Measurements from ENCODE around the gene SLC29A2.

Gene SLC29A2

GRCh38 chr11:66349084-66349386 lies 22.5 kb downstream of the SLC29A2 start:
- 94 to 100% methylated on average over 2 of the region's 2 CpGs for WGBS, 2 experiments
- H3K27ac ChIP-seq (ENCODE audit: insufficient read depth, low read depth, low read length, poor library complexity, severe bottlenecking) = no peak overlapping the region

GRCh38 chr11:66347425-66348276 lies 23.9 kb downstream of the SLC29A2 start, which contains the start of gene B4GAT1:
Gene B4GAT1 (minus strand): TSS chr11:66347629. CDS start chr11:66347545, 84 bp downstream.
- H3K4me3 ChIP-seq (ENCODE audit: insufficient read depth, low read depth, low read length) = peak within 1 kb of the TSS; percentile 68
- 1% methylated on average over 101 of the region's 101 CpGs for WGBS, 2 experiments
- H3K9me3 ChIP-seq (ENCODE audit: control insufficient read depth, low read length) = no peaks in the 10 kb centered on the region
- no peaks in the 10 kb centered on the region for H3K27me3 ChIP-seq (ENCODE audit: control insufficient read depth, insufficient read depth, low read length, poor library complexity, severe bottlenecking)
- peaks cover 16% of the 10 kb centered on the region for H3K4me1 ChIP-seq (ENCODE audit: control insufficient read depth, insufficient read depth, low read length)
- H3K36me3 ChIP-seq (ENCODE audit: control insufficient read depth, insufficient read depth, low read length) = no peaks in the 10 kb centered on the region
- peak within 1 kb of the TSS; percentile 64 for H3K27ac ChIP-seq (ENCODE audit: insufficient read depth, low read depth, low read length, poor library complexity, severe bottlenecking)

More at GRCh38 chr11:66349084-66349386, 22.5 kb downstream of the SLC29A2 start:
- Histone ChIP-seq H3K36me3 (ENCODE audit: control insufficient read depth, insufficient read depth, low read length) (peaks cover 4% of the 10 kb centered on the region), H3K4me3 (ENCODE audit: insufficient read depth, low read depth, low read length) (no peak overlapping the region), H3K4me1 (ENCODE audit: control insufficient read depth, insufficient read depth, low read length) (peaks cover 16% of the 10 kb centered on the region), H3K27me3 (ENCODE audit: control insufficient read depth, insufficient read depth, low read length, poor library complexity, severe bottlenecking) (no peaks in the 10 kb centered on the region), H3K9me3 (ENCODE audit: control insufficient read depth, low read length) (no peaks in the 10 kb centered on the region)

- no peaks in the 10 kb centered on the region for H3K36me3 ChIP-seq (ENCODE audit: control insufficient read depth, insufficient read depth, low read length)
- 44% methylated on average over 68 of the region's 68 CpGs for WGBS, 2 experiments
- H3K27ac ChIP-seq (ENCODE audit: insufficient read depth, low read depth, low read length, poor library complexity, severe bottlenecking) = no peak overlapping the region
- peaks cover 16% of the 10 kb centered on the region for H3K4me1 ChIP-seq (ENCODE audit: control insufficient read depth, insufficient read depth, low read length)
- H3K9me3 ChIP-seq (ENCODE audit: control insufficient read depth, low read length) = no peaks in the 10 kb centered on the region
- H3K4me3 ChIP-seq (ENCODE audit: insufficient read depth, low read depth, low read length) = peak overlapping the region; percentile 68
- H3K27me3 ChIP-seq (ENCODE audit: control insufficient read depth, insufficient read depth, low read length, poor library complexity, severe bottlenecking) = no peaks in the 10 kb centered on the region
These were observed 24.8 kb downstream of the SLC29A2 start for GRCh38 chr11:66346476-66347424.

GRCh38 chr11:66345316-66345649 lies 26.3 kb downstream of the SLC29A2 start:
- Histone ChIP-seq H3K27me3 (ENCODE audit: control insufficient read depth, insufficient read depth, low read length, poor library complexity, severe bottlenecking) (no peaks in the 10 kb centered on the region), H3K27ac (ENCODE audit: insufficient read depth, low read depth, low read length, poor library complexity, severe bottlenecking) (peak overlapping the region; percentile 72), H3K4me1 (ENCODE audit: control insufficient read depth, insufficient read depth, low read length) (peaks cover 16% of the 10 kb centered on the region), H3K4me3 (ENCODE audit: insufficient read depth, low read depth, low read length) (peak overlapping the region; percentile 56), H3K36me3 (ENCODE audit: control insufficient read depth, insufficient read depth, low read length) (peaks cover 7% of the 10 kb centered on the region), H3K9me3 (ENCODE audit: control insufficient read depth, low read length) (no peaks in the 10 kb centered on the region)
- WGBS, 2 experiments = 19 to 22% methylated on average over 7 of the region's 7 CpGs

GRCh38 chr11:66344550-66345315 lies 26.8 kb downstream of the SLC29A2 start, which contains the start of gene BRMS1:
Gene BRMS1 (minus strand): TSS chr11:66345104. CDS start chr11:66342234, 2,870 bp downstream.
- Histone ChIP-seq H3K4me3 (ENCODE audit: insufficient read depth, low read depth, low read length) (peak within 1 kb of the TSS; percentile 56), H3K36me3 (ENCODE audit: control insufficient read depth, insufficient read depth, low read length) (peaks cover 8% of the 10 kb centered on the region), H3K27ac (ENCODE audit: insufficient read depth, low read depth, low read length, poor library complexity, severe bottlenecking) (peak within 1 kb of the TSS; percentile 72), H3K4me1 (ENCODE audit: control insufficient read depth, insufficient read depth, low read length) (peaks cover 16% of the 10 kb centered on the region), H3K27me3 (ENCODE audit: control insufficient read depth, insufficient read depth, low read length, poor library complexity, severe bottlenecking) (no peaks in the 10 kb centered on the region), H3K9me3 (ENCODE audit: control insufficient read depth, low read length) (no peaks in the 10 kb centered on the region)
- 1% methylated on average over 59 of the region's 59 CpGs for WGBS, 2 experiments

GRCh38 chr11:66343176-66343575 lies 28.4 kb downstream of the SLC29A2 start:
- Histone ChIP-seq H3K36me3 (ENCODE audit: control insufficient read depth, insufficient read depth, low read length) (peaks cover 8% of the 10 kb centered on the region), H3K27me3 (ENCODE audit: control insufficient read depth, insufficient read depth, low read length, poor library complexity, severe bottlenecking) (no peaks in the 10 kb centered on the region), H3K9me3 (ENCODE audit: control insufficient read depth, low read length) (no peaks in the 10 kb centered on the region), H3K4me1 (ENCODE audit: control insufficient read depth, insufficient read depth, low read length) (peaks cover 16% of the 10 kb centered on the region), H3K4me3 (ENCODE audit: insufficient read depth, low read depth, low read length) (no peak overlapping the region), H3K27ac (ENCODE audit: insufficient read depth, low read depth, low read length, poor library complexity, severe bottlenecking) (no peak overlapping the region)
- WGBS, 2 experiments = 95 to 96% methylated on average over 8 of the region's 8 CpGs

GRCh38 chr11:66341502-66342126 lies 29.9 kb downstream of the SLC29A2 start:
- Histone ChIP-seq H3K4me3 (ENCODE audit: insufficient read depth, low read depth, low read length) (no peak overlapping the region), H3K27ac (ENCODE audit: insufficient read depth, low read depth, low read length, poor library complexity, severe bottlenecking) (no peak overlapping the region), H3K4me1 (ENCODE audit: control insufficient read depth, insufficient read depth, low read length) (peaks cover 22% of the 10 kb centered on the region), H3K27me3 (ENCODE audit: control insufficient read depth, insufficient read depth, low read length, poor library complexity, severe bottlenecking) (no peaks in the 10 kb centered on the region), H3K36me3 (ENCODE audit: control insufficient read depth, insufficient read depth, low read length) (peaks cover 8% of the 10 kb centered on the region), H3K9me3 (ENCODE audit: control insufficient read depth, low read length) (no peaks in the 10 kb centered on the region)
- 95% methylated on average over 20 to 21 of the region's 21 CpGs for WGBS, 2 experiments

- Histone ChIP-seq H3K9me3 (ENCODE audit: control insufficient read depth, low read length) (no peaks in the 10 kb centered on the region), H3K4me3 (ENCODE audit: insufficient read depth, low read depth, low read length) (no peak overlapping the region), H3K27ac (ENCODE audit: insufficient read depth, low read depth, low read length, poor library complexity, severe bottlenecking) (no peak overlapping the region), H3K4me1 (ENCODE audit: control insufficient read depth, insufficient read depth, low read length) (peaks cover 14% of the 10 kb centered on the region), H3K36me3 (ENCODE audit: control insufficient read depth, insufficient read depth, low read length) (peaks cover 8% of the 10 kb centered on the region), H3K27me3 (ENCODE audit: control insufficient read depth, insufficient read depth, low read length, poor library complexity, severe bottlenecking) (no peaks in the 10 kb centered on the region)
- WGBS, 2 experiments = 94% methylated on average over 28 of the region's 28 CpGs
These were observed 30.7 kb downstream of the SLC29A2 start for GRCh38 chr11:66340596-66341501.

All from ectodermal cell (in vitro differentiated cells).